Mesenchymal stem cell (in vitro differentiated cells and primary cell): ENCODE data around the gene PDCD6IP.
"Not testable (repeated sequence)": the region's sequence is repeated elsewhere in the genome, so short reads cannot be mapped to it uniquely, and the experiment has no call there.

Experiments used
- DNase-seq: peaks from one replicate; pipeline ENCODE4 v3.0.0-alpha.2; 2013
- H2AFZ ChIP-seq: one replicate; pipeline ENCODE4 v1.6.1; 2013; ENCODE audit warnings: low read depth, mild to moderate bottlenecking, control low read depth, inconsistent platforms, low read length, moderate library complexity
- H2AK5ac ChIP-seq: 2 replicates; pipeline ENCODE4 v1.6.1; 2013; ENCODE audit warnings: low read length, moderate library complexity, mild to moderate bottlenecking, inconsistent platforms; ENCODE audit not compliant: severe bottlenecking
- H2BK120ac ChIP-seq: one replicate; pipeline ENCODE4 v1.6.1; 2013; ENCODE audit warnings: low read depth, mild to moderate bottlenecking, inconsistent platforms, low read length, moderate library complexity
- H2BK12ac ChIP-seq, 2 experiments: one replicate each; pipeline ENCODE4 v1.6.1; 2013; ENCODE audit warnings: inconsistent platforms in 2 of 2, low read length in 2 of 2, mild to moderate bottlenecking in 2 of 2, moderate library complexity in 2 of 2, control low read depth in 1 of 2
- H2BK15ac ChIP-seq: one replicate; pipeline ENCODE4 v1.6.1; 2013; ENCODE audit warnings: mild to moderate bottlenecking, low read depth, inconsistent platforms; ENCODE audit not compliant: poor library complexity, severe bottlenecking
- H2BK5ac ChIP-seq: 2 replicates; pipeline ENCODE4 v1.6.1; 2013; ENCODE audit warnings: low read depth, mild to moderate bottlenecking, low read length, control low read depth, inconsistent platforms; ENCODE audit not compliant: poor library complexity, severe bottlenecking
- H3K14ac ChIP-seq, 2 experiments: one replicate each; pipeline ENCODE4 v1.6.1; 2013; ENCODE audit warnings: inconsistent platforms in 2 of 2, low read length in 2 of 2, control low read depth in 1 of 2, mild to moderate bottlenecking in 1 of 2, moderate library complexity in 1 of 2
- H3K18ac ChIP-seq, 2 experiments: one replicate each; pipeline ENCODE4 v1.6.1; 2013; ENCODE audit warnings: inconsistent platforms in 2 of 2, low read length in 2 of 2, control low read depth in 1 of 2, low read depth in 1 of 2, mild to moderate bottlenecking in 1 of 2
- H3K23ac ChIP-seq, 2 experiments: one replicate each; pipeline ENCODE4 v1.6.1; 2013; ENCODE audit warnings: inconsistent platforms in 2 of 2, low read length in 2 of 2, mild to moderate bottlenecking in 2 of 2, moderate library complexity in 2 of 2, control low read depth in 1 of 2
- H3K27ac ChIP-seq: 2 replicates; pipeline ENCODE4 v1.5.1; 2013; ENCODE audit warnings: mild to moderate bottlenecking, moderate library complexity, low read length, control low read depth, inconsistent platforms; ENCODE audit not compliant: poor library complexity, severe bottlenecking
- H3K27me3 ChIP-seq, 2 experiments: 2 replicates each; pipeline versions ENCODE4 v1.6.1 to v1.7.0; 2013; ENCODE audit warnings: low read length in 2 of 2, mild to moderate bottlenecking in 2 of 2, moderate library complexity in 2 of 2, control low read depth in 1 of 2, inconsistent platforms in 1 of 2; ENCODE audit not compliant: control insufficient read depth in 1 of 2, insufficient read depth in 1 of 2
- H3K36me3 ChIP-seq, 2 experiments: 2 replicates each; pipeline versions ENCODE4 v1.6.1 to v1.7.0; 2013; ENCODE audit warnings: low read length in 2 of 2, control low read depth in 1 of 2, inconsistent platforms in 1 of 2, low read depth in 1 of 2, mild to moderate bottlenecking in 1 of 2; ENCODE audit not compliant: insufficient read depth in 2 of 2, control insufficient read depth in 1 of 2
- H3K4ac ChIP-seq, 2 experiments: one replicate each; pipeline ENCODE4 v1.6.1; 2013; ENCODE audit warnings: inconsistent platforms in 2 of 2, low read length in 2 of 2, mild to moderate bottlenecking in 2 of 2, moderate library complexity in 2 of 2, control low read depth in 1 of 2, low read depth in 1 of 2
- H3K4me1 ChIP-seq: 2 replicates; pipeline ENCODE4 v1.6.1; 2013; ENCODE audit warnings: low read depth, low read length, control low read depth; ENCODE audit not compliant: control insufficient read depth, insufficient read depth
- H3K4me2 ChIP-seq: 2 replicates; pipeline ENCODE4 v1.6.1; 2013; ENCODE audit warnings: low read length, mild to moderate bottlenecking, inconsistent platforms; ENCODE audit not compliant: poor library complexity, severe bottlenecking
- H3K4me3 ChIP-seq, 2 experiments: 2 replicates each; pipeline versions ENCODE4 v1.5.1 to v1.7.0; 2013; ENCODE audit warnings: low read length in 2 of 2, mild to moderate bottlenecking in 2 of 2, control low read depth in 1 of 2, low read depth in 1 of 2; ENCODE audit not compliant: insufficient read depth in 1 of 2
- H3K79me1 ChIP-seq: replicated peaks from 2 replicates; pipeline ENCODE4 v1.6.1; 2013; ENCODE audit warnings: mild to moderate bottlenecking, control low read depth, low read length, inconsistent platforms; ENCODE audit not compliant: poor library complexity, severe bottlenecking
- H3K9ac ChIP-seq: 2 replicates; pipeline ENCODE4 v1.7.0; 2013; ENCODE audit warnings: mild to moderate bottlenecking, low read length, moderate library complexity
- H3K9me3 ChIP-seq: 2 replicates; pipeline ENCODE4 v1.7.0; 2013; ENCODE audit warnings: mild to moderate bottlenecking, low read length; ENCODE audit not compliant: control insufficient read depth
- H4K8ac ChIP-seq: one replicate; pipeline ENCODE4 v1.6.1; 2013; ENCODE audit warnings: inconsistent platforms, mild to moderate bottlenecking, low read length, moderate library complexity
- H4K91ac ChIP-seq: one replicate; pipeline ENCODE4 v1.6.1; 2013; ENCODE audit warnings: mild to moderate bottlenecking, low read length, inconsistent platforms
- WGBS: methylation state at CpG from one replicate; pipeline ENCODE4 v1.1.7; 2013; ENCODE audit warnings: mixed read lengths; 5-methylcytosine and 5-hydroxymethylcytosine counted together

The PDCD6IP gene

DNA sequence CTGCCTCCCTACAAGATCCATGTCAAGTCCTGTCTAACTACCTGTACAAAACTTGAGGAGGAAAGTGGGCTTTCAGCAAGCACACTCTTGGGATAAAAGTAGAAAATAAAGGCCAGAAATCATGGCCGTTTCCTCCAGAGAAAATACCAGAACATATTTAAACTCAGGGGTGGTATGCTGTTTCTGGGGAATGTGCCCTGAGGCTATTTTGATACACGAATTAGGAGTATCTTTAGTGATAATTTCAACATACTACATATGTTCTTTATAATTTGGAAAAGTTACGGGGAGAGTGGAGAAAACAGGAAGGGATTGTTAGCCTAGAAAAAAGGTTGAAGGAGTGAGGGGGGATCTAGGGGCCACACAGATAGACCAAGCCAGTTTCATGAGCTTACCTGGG lies 18.7 kb upstream of the PDCD6IP start:
- no peak overlapping the region for H2BK15ac ChIP-seq
- H3K14ac ChIP-seq = no peak overlapping the region
- no peak overlapping the region for H3K27ac ChIP-seq
- no peak overlapping the region for H3K4ac ChIP-seq
- no peak for DNase-seq
- no peak overlapping the region for H3K23ac ChIP-seq
- no peak overlapping the region for H2AK5ac ChIP-seq
- 100% methylated on average over 1 of the region's 3 CpGs for WGBS
- no peak overlapping the region for H3K18ac ChIP-seq
- H3K79me1 ChIP-seq = no peaks in the 10 kb centered on the region
- H3K36me3 ChIP-seq = no peaks in the 10 kb centered on the region
- H3K9me3 ChIP-seq = no peaks in the 10 kb centered on the region
- H3K4me2 ChIP-seq = no peak overlapping the region
- no peaks in the 10 kb centered on the region for H3K4me1 ChIP-seq
- no peaks in the 10 kb centered on the region for H3K27me3 ChIP-seq
- no peak overlapping the region for H4K91ac ChIP-seq
- no peak overlapping the region for H4K8ac ChIP-seq
- H2BK120ac ChIP-seq = no peak overlapping the region
- no peak overlapping the region for H2BK5ac ChIP-seq
- H2AFZ ChIP-seq = no peak overlapping the region
- no peak overlapping the region for H2BK12ac ChIP-seq
- H3K4me3 ChIP-seq = no peak overlapping the region
- H3K9ac ChIP-seq = no peak overlapping the region

GRCh38 chr3:33781413-33781812 lies 17.0 kb upstream of the PDCD6IP start:
- H2BK12ac ChIP-seq, H2AFZ ChIP-seq, H3K79me1 ChIP-seq, H3K4me1 ChIP-seq, H3K27me3 ChIP-seq, H4K8ac ChIP-seq, DNase-seq, H4K91ac ChIP-seq, H3K27ac ChIP-seq, H3K36me3 ChIP-seq, H3K18ac ChIP-seq, H3K4ac ChIP-seq, H2BK120ac ChIP-seq, H3K4me3 ChIP-seq, H3K9ac ChIP-seq, H2BK5ac ChIP-seq, H3K14ac ChIP-seq, H2BK15ac ChIP-seq, H3K9me3 ChIP-seq, H3K4me2 ChIP-seq, H2AK5ac ChIP-seq, H3K23ac ChIP-seq: not testable (repeated sequence)
- 99% methylated on average over 6 of the region's 6 CpGs for WGBS

- WGBS = 53% methylated on average over 7 of the region's 7 CpGs
- Histone ChIP-seq H3K4me1 (peaks cover 4% of the 10 kb centered on the region), H2AK5ac (no peak overlapping the region), H4K8ac (no peak overlapping the region), H3K14ac (no peak overlapping the region), H2BK15ac (no peak overlapping the region), H2BK120ac (no peak overlapping the region), H3K18ac (no peak overlapping the region), H3K23ac (no peak overlapping the region), H3K79me1 (peaks cover 1% of the 10 kb centered on the region), H3K4ac (no peak overlapping the region), H2AFZ (no peak overlapping the region), H3K4me3 (peak overlapping the region in 1 of 2 experiments; percentile 68), H3K9me3 (no peaks in the 10 kb centered on the region), H3K27me3 (no peaks in the 10 kb centered on the region), H3K27ac (peak overlapping the region; percentile 16), H4K91ac (no peak overlapping the region), H2BK12ac (no peak overlapping the region), H2BK5ac (no peak overlapping the region), H3K36me3 (no peaks in the 10 kb centered on the region), H3K4me2 (peak overlapping the region; percentile 62), H3K9ac (peak overlapping the region; percentile 67)
- DNase-seq = no peak
Observed at GRCh38 chr3:33786565-33787327, 11.7 kb upstream of the PDCD6IP start.

GRCh38 chr3:33787328-33788009 lies 11.0 kb upstream of the PDCD6IP start:
- Histone ChIP-seq H3K79me1 (peaks cover 2% of the 10 kb centered on the region), H2AFZ (no peak overlapping the region), H2BK15ac (peak overlapping the region; percentile 40), H3K4me3 (peak overlapping the region; percentile 17 to 68), H4K91ac (no peak overlapping the region), H2BK5ac (no peak overlapping the region), H3K4me2 (peak overlapping the region; percentile 62), H3K4me1 (peaks cover 4% of the 10 kb centered on the region), H3K27me3 (no peaks in the 10 kb centered on the region), H2BK120ac (no peak overlapping the region), H2AK5ac (no peak overlapping the region), H2BK12ac (no peak overlapping the region), H3K9me3 (no peaks in the 10 kb centered on the region), H3K14ac (no peak overlapping the region), H3K18ac (no peak overlapping the region), H4K8ac (no peak overlapping the region), H3K36me3 (no peaks in the 10 kb centered on the region), H3K9ac (peak overlapping the region; percentile 67), H3K4ac (no peak overlapping the region), H3K27ac (no peak overlapping the region), H3K23ac (no peak overlapping the region)
- 6% methylated on average over 13 of the region's 15 CpGs for WGBS
- DNase-seq = peak; percentile 72
